ENCODE results near the gene RELL1. TPM values are rescaled to one million over a fixed set of nuclear protein-coding genes. Genes with fewer than 3 reads are reported as not detected.

RELL1 gene
- total RNA-seq, 1 experiment from 2014 or later, result 45.3 TPM

- CTCF ChIA-PET, result interaction anchor here (0.9 kb wide), 1 partner anchor 10 kb away, joined by 3 read pairs; no protein-coding TSS in a partner anchor
- Mint-ChIP-seq H3K27ac (ENCODE audit: unreplicated experiment) (no peak overlapping the region), H3K4me1 (ENCODE audit: low read depth, unreplicated experiment) (no peaks in the 10 kb centered on the region), H3K4me3 (ENCODE audit: unreplicated experiment) (no peak overlapping the region), H3K9me3 (ENCODE audit: unreplicated experiment) (no peaks in the 10 kb centered on the region), H3K27me3 (ENCODE audit: insufficient read depth, unreplicated experiment) (no peaks in the 10 kb centered on the region), H3K36me3 (ENCODE audit: insufficient read depth, unreplicated experiment) (peaks cover 26% of the 10 kb centered on the region)
- POLR2A ChIA-PET, result interaction anchor here (0.6 kb wide), 1 partner anchor 74 kb away, joined by 3 read pairs; no protein-coding TSS in a partner anchor
- intact Hi-C loops (cut with micrococcal nuclease; ENCODE audit: unreplicated experiment), result no loop called here
- Histone ChIP-seq H3K36me3 (ENCODE audit: control insufficient read depth, insufficient read depth, low read length) (no peaks in the 10 kb centered on the region), H3K27me3 (replicated peaks; ENCODE audit: control insufficient read depth, insufficient read depth, low read length) (no peaks in the 10 kb centered on the region), H3K4me1 (no peaks in the 10 kb centered on the region), H3K4me3 (ENCODE audit: low read depth, low read length) (no peak overlapping the region), H3K9me3 (no peaks in the 10 kb centered on the region)
- BruUV-seq (replicated peaks), result no TSS peak
- no peak for DNase-seq
- TF ChIP-seq CTCF (IDR thresholded peaks at IDR 0.05; ENCODE audit: insufficient read depth in 1 of 2, low read depth in 1 of 2, low read length in 1 of 2, severe bottlenecking in 1 of 2, unreplicated experiment in 1 of 2), result no peak
These were observed 73.4 kb downstream of the RELL1 start for GRCh38 chr4:37612811-37613210.

- H3K36me3 Mint-ChIP-seq (ENCODE audit: insufficient read depth, unreplicated experiment), result peaks cover 37% of the 10 kb centered on the region
- no peak overlapping the region for H3K4me3 Mint-ChIP-seq (ENCODE audit: unreplicated experiment)
- no peaks in the 10 kb centered on the region for H3K9me3 Mint-ChIP-seq (ENCODE audit: unreplicated experiment)
- no peak overlapping the region for H3K4me3 ChIP-seq (ENCODE audit: low read depth, low read length)
- intact Hi-C loops (cut with micrococcal nuclease; ENCODE audit: unreplicated experiment), result no loop called here
- H3K36me3 ChIP-seq (ENCODE audit: control insufficient read depth, insufficient read depth, low read length), result no peaks in the 10 kb centered on the region
- no peaks in the 10 kb centered on the region for H3K9me3 ChIP-seq
- no TSS peak for BruUV-seq (replicated peaks)
- no peak overlapping the region for H3K27ac Mint-ChIP-seq (ENCODE audit: unreplicated experiment)
- H3K4me1 Mint-ChIP-seq (ENCODE audit: low read depth, unreplicated experiment), result peaks cover 15% of the 10 kb centered on the region
- POLR2A ChIA-PET, result no interaction called here
- TF ChIP-seq CTCF (IDR thresholded peaks at IDR 0.05; ENCODE audit: insufficient read depth in 1 of 2, low read depth in 1 of 2, low read length in 1 of 2, severe bottlenecking in 1 of 2, unreplicated experiment in 1 of 2), result no peak
- CTCF ChIA-PET, result no interaction called here
- no peaks in the 10 kb centered on the region for H3K27me3 ChIP-seq (replicated peaks; ENCODE audit: control insufficient read depth, insufficient read depth, low read length)
- no peaks in the 10 kb centered on the region for H3K27me3 Mint-ChIP-seq (ENCODE audit: insufficient read depth, unreplicated experiment)
- no peaks in the 10 kb centered on the region for H3K4me1 ChIP-seq
- DNase-seq, result no peak
These were observed 76.5 kb downstream of the RELL1 start for GRCh38 chr4:37609626-37610025.

- no peak for DNase-seq
- Mint-ChIP-seq H3K27me3 (ENCODE audit: insufficient read depth, unreplicated experiment) (no peaks in the 10 kb centered on the region), H3K4me3 (ENCODE audit: unreplicated experiment) (no peak overlapping the region), H3K36me3 (ENCODE audit: insufficient read depth, unreplicated experiment) (peaks cover 37% of the 10 kb centered on the region), H3K9me3 (ENCODE audit: unreplicated experiment) (no peaks in the 10 kb centered on the region), H3K4me1 (ENCODE audit: low read depth, unreplicated experiment) (peaks cover 35% of the 10 kb centered on the region), H3K27ac (ENCODE audit: unreplicated experiment) (no peak overlapping the region)
- Histone ChIP-seq H3K9me3 (no peaks in the 10 kb centered on the region), H3K36me3 (ENCODE audit: control insufficient read depth, insufficient read depth, low read length) (no peaks in the 10 kb centered on the region), H3K27me3 (replicated peaks; ENCODE audit: control insufficient read depth, insufficient read depth, low read length) (no peaks in the 10 kb centered on the region), H3K4me3 (ENCODE audit: low read depth, low read length) (no peak overlapping the region), H3K4me1 (peaks cover 22% of the 10 kb centered on the region)
- ChIA-PET CTCF (no interaction called here), POLR2A (no interaction called here)
- no peak for TF ChIP-seq CTCF (IDR thresholded peaks at IDR 0.05; ENCODE audit: insufficient read depth in 1 of 2, low read depth in 1 of 2, low read length in 1 of 2, severe bottlenecking in 1 of 2, unreplicated experiment in 1 of 2)
- BruUV-seq (replicated peaks), result no TSS peak
- intact Hi-C loops (cut with micrococcal nuclease; ENCODE audit: unreplicated experiment), result no loop called here
These were observed 79.2 kb downstream of the RELL1 start for GRCh38 chr4:37607018-37607417.

All from Caco-2 (cell line).